ENCODE results near the gene KCNC1. TPM values are rescaled to one million over a fixed set of nuclear protein-coding genes. Genes with fewer than 3 reads are reported as not detected.

The KCNC1 gene
- polyA plus RNA-seq, 2 of the 4 experiments (the other 2 are of a cell fraction) = 0.08 TPM; not detected in 1

DNA sequence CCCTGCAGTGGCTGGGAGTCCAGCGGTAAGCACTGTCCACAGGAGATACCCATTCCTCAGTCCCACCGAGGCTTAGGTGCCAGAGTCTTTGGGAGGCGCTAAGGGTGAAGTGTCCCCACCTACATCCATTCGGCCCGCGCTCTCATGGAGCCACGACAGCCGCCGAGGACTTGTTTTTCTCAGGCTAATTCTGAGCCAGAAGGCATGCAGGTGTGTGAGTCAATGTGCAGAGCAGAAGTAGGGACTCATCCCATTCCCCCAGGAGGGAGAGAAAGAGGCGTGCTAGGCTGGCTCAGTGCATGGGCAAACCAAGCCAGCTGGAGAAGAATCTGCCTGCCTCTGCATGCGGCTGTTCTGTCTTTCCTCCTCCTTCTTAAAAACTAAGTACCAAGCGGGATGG, 46.6 kb downstream of the KCNC1 start (continued):
- TF ChIP-seq, protein P1, sequence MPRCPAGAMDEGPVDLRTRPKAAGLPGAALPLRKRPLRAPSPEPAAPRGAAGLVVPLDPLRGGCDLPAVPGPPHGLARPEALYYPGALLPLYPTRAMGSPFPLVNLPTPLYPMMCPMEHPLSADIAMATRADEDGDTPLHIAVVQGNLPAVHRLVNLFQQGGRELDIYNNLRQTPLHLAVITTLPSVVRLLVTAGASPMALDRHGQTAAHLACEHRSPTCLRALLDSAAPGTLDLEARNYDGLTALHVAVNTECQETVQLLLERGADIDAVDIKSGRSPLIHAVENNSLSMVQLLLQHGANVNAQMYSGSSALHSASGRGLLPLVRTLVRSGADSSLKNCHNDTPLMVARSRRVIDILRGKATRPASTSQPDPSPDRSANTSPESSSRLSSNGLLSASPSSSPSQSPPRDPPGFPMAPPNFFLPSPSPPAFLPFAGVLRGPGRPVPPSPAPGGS (IDR thresholded peaks at IDR 0.05) = no peak
- no peak for TF ChIP-seq RCOR1 (IDR thresholded peaks at IDR 0.05; ENCODE audit: low read depth, low read length)
- TF ChIP-seq TFCP2L1 (CRISPR knock-in tag; IDR thresholded peaks at IDR 0.05) = no peak
- TF ChIP-seq, protein P2, sequence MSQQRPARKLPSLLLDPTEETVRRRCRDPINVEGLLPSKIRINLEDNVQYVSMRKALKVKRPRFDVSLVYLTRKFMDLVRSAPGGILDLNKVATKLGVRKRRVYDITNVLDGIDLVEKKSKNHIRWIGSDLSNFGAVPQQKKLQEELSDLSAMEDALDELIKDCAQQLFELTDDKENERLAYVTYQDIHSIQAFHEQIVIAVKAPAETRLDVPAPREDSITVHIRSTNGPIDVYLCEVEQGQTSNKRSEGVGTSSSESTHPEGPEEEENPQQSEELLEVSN (IDR thresholded peaks at IDR 0.05; ENCODE audit: borderline replicate concordance, low read depth) = no peak
- TF ChIP-seq POLR2AphosphoS2 (conservative IDR thresholded peaks at IDR 0.05; ENCODE audit: low read length) = no peak
- TF ChIP-seq MAZ (IDR thresholded peaks at IDR 0.05; ENCODE audit: borderline replicate concordance, low read depth, low read length) = no peak

DNA sequence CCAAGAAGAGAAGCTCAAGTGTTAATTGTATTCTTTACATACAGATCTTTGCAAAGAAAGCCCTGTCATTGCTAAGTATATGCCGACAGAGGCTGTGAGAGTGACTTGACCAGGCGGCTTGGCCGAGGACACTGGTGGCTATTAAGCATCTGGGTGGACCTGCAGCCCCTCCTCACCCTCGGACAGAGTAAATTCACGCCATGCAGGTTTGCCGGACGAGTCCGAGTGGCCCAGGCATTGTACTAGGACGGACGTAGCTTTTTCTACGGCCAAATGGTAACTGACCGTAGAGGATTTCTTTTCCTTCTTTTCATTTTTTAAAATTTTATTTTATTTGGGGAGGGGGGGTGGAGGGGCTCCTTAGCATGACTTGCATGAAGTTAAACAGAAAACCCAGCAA, 47.0 kb downstream of the KCNC1 start:
- H3K4me3 ChIP-seq = no peak overlapping the region
- no peak for ATAC-seq
- H3K27ac ChIP-seq = no peak overlapping the region
- no peak for DNase-seq (ENCODE audit: low read depth in 1 of 2, low spot score in 1 of 2)
- WGBS (ENCODE audit: missing lambda C conversion rate) = 60% methylated on average over 12 of the region's 12 CpGs
- H3K9me3 ChIP-seq = no peaks in the 10 kb centered on the region
- no peak overlapping the region for H3K4me2 ChIP-seq
- POLR2A ChIA-PET = no interaction called here
- FAIRE-seq = no peak
- no peaks in the 10 kb centered on the region for H3K4me1 ChIP-seq
- no peak for TF ChIP-seq RNF2 (IDR thresholded peaks at IDR 0.05; ENCODE audit: borderline replicate concordance, low read depth)
- no peak for TF ChIP-seq ESRRA (IDR thresholded peaks at IDR 0.05; ENCODE audit: borderline replicate concordance, low read length)
- no peak for TF ChIP-seq FOXS1 (CRISPR knock-in tag; IDR thresholded peaks at IDR 0.05)
- TF ChIP-seq ZFP36 (IDR thresholded peaks at IDR 0.05; ENCODE audit: borderline replicate concordance, partially characterized antibody) = no peak
- no peak for TF ChIP-seq POLR2A (IDR thresholded peaks at IDR 0.05; ENCODE audit: low read length)
- TF ChIP-seq RCOR1 (IDR thresholded peaks at IDR 0.05; ENCODE audit: low read depth, low read length) = no peak
- no peak for TF ChIP-seq PHF8 (IDR thresholded peaks at IDR 0.05; ENCODE audit: borderline replicate concordance, low read depth)
- TF ChIP-seq NFE2L2 (conservative IDR thresholded peaks at IDR 0.05; ENCODE audit: low read length) = no peak
- CTCF ChIA-PET = no interaction called here

DNA sequence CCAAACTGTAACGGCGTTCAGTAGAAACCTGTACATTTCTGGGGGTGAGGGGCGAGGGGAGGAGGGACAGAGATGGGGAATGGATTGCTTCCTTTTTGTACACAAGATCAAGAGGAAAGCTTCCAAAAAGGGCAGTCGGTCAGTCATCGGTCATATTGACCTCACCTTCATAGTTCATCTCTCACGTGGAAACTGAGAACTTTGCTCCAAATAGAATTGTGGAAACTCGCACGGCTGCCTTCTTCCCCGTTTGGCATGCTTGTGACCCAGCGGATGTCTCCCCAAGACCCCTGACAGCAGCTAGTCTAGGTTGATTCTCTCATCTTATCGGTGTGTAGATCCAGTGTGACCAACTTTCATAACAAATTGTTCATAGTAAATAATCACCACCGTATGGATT, 47.6 kb downstream of the KCNC1 start:
- WGBS (ENCODE audit: missing lambda C conversion rate) = 62% methylated on average over 12 of the region's 12 CpGs
- DNase-seq (ENCODE audit: low read depth in 1 of 2, low spot score in 1 of 2) (no peak), ATAC-seq (no peak), FAIRE-seq (no peak)
- H3K4me3 ChIP-seq = no peak overlapping the region
- H3K27ac ChIP-seq = no peak overlapping the region
- CTCF ChIA-PET = no interaction called here
- POLR2A ChIA-PET = no interaction called here
- H3K4me2 ChIP-seq = no peak overlapping the region
- TF ChIP-seq FOXS1 (CRISPR knock-in tag; IDR thresholded peaks at IDR 0.05) (no peak), EHF (CRISPR knock-in tag; IDR thresholded peaks at IDR 0.05) (no peak)
- H3K9me3 ChIP-seq = no peaks in the 10 kb centered on the region
- no peaks in the 10 kb centered on the region for H3K4me1 ChIP-seq

DNA sequence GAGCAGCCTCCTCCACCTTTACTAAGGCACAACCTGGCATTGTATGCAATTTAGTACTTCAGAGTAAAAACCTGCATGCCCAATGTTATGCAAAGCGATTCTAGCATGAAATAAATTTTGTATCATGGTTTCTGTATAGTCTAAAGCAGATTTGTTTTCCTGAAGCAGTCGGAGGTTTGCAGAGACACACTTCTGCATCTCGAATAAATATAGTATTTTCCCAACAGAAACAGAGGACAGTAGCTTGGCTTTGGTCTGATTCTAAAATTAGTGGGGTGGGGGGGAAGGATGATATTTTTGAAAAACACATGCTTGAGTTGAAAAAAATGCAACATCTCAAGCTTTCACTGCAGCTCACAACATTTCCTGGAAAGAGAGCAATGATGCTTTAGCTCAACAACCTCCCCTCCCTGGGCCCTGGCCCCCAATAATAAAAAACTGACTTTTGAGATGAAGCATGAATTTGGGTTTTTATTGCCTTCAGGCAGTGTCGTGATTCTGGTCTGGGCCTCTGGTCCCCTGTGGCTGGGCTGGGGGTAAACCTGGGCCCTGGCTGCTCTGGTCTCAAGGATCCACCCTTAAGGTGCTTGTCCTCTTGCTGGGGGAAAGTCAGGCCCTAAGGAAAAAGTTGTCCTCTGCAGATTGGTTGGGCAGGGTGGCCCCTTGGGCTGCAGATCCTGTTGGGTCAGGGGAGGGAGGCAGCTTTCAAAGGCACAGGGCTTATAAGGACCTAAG, 48.2 kb downstream of the KCNC1 start:
- no peak for TF ChIP-seq BHLHE40 (IDR thresholded peaks at IDR 0.05; ENCODE audit: low read depth, low read length)
- ChIA-PET POLR2A (no interaction called here), CTCF (interaction anchor here (1.7 kb wide), 1 partner anchor 23 kb away, joined by 4 read pairs; no protein-coding TSS in a partner anchor)
- Histone ChIP-seq H3K4me1 (no peaks in the 10 kb centered on the region), H3K4me2 (no peak overlapping the region), H3K9me3 (no peaks in the 10 kb centered on the region), H3K4me3 (no peak overlapping the region), H3K27ac (no peak overlapping the region)
- DNase-seq (ENCODE audit: low read depth in 1 of 2, low spot score in 1 of 2) (no peak), FAIRE-seq (no peak), ATAC-seq (no peak)
- WGBS (ENCODE audit: missing lambda C conversion rate) = 45% methylated on average over 4 of the region's 4 CpGs

DNA sequence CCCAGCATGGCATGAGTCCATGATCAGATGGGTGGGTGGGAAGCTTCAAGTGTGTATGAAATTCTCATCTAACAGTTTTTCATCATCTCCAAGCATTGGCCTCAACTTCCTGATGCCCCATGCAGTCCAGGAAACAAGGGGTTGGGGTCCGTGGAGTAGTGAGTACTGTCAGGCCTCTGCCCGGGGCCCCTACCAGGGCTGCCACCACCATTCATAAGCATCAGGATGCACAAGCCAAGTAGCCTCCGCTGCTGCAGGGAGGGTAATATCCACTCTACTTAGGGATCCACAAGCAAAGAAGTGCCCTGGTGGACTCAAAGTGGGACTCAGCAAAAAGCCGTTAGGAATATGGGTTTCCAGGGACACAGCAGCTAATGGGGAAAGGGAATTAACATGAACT, 49.3 kb downstream of the KCNC1 start:
- Histone ChIP-seq H3K9me3 (no peaks in the 10 kb centered on the region), H3K4me3 (no peak overlapping the region), H3K4me2 (no peak overlapping the region), H3K27ac (no peak overlapping the region), H3K4me1 (no peaks in the 10 kb centered on the region)
- ATAC-seq (no peak), DNase-seq (ENCODE audit: low read depth in 1 of 2, low spot score in 1 of 2) (no peak), FAIRE-seq (no peak)
- POLR2A ChIA-PET = no interaction called here
- WGBS (ENCODE audit: missing lambda C conversion rate) = 66% methylated on average over 4 of the region's 4 CpGs
- CTCF ChIA-PET = interaction anchor here (1.0 to 1.7 kb wide), 4 partner anchors 24 to 147 kb away, joined by 3 to 4 read pairs (median 4); no protein-coding TSS in a partner anchor
- TF ChIP-seq EHF (CRISPR knock-in tag; IDR thresholded peaks at IDR 0.05) (no peak), HOXA7 (CRISPR knock-in tag; IDR thresholded peaks at IDR 0.05) (no peak), NPAS2 (CRISPR knock-in tag; IDR thresholded peaks at IDR 0.05; ENCODE audit: borderline replicate concordance) (no peak), KDM5A (IDR thresholded peaks at IDR 0.05) (no peak), CBX2 (IDR thresholded peaks at IDR 0.05; ENCODE audit: borderline replicate concordance, low read depth) (no peak), JUNB (IDR thresholded peaks at IDR 0.05) (no peak), RNF2 (IDR thresholded peaks at IDR 0.05; ENCODE audit: borderline replicate concordance, low read depth) (no peak), HEYL (CRISPR knock-in tag; IDR thresholded peaks at IDR 0.05) (no peak)
- TF ChIP-seq, protein P3, sequence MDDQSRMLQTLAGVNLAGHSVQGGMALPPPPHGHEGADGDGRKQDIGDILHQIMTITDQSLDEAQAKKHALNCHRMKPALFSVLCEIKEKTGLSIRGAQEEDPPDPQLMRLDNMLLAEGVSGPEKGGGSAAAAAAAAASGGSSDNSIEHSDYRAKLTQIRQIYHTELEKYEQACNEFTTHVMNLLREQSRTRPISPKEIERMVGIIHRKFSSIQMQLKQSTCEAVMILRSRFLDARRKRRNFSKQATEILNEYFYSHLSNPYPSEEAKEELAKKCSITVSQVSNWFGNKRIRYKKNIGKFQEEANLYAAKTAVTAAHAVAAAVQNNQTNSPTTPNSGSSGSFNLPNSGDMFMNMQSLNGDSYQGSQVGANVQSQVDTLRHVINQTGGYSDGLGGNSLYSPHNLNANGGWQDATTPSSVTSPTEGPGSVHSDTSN (IDR thresholded peaks at IDR 0.05) = no peak
- TF ChIP-seq, protein P4, sequence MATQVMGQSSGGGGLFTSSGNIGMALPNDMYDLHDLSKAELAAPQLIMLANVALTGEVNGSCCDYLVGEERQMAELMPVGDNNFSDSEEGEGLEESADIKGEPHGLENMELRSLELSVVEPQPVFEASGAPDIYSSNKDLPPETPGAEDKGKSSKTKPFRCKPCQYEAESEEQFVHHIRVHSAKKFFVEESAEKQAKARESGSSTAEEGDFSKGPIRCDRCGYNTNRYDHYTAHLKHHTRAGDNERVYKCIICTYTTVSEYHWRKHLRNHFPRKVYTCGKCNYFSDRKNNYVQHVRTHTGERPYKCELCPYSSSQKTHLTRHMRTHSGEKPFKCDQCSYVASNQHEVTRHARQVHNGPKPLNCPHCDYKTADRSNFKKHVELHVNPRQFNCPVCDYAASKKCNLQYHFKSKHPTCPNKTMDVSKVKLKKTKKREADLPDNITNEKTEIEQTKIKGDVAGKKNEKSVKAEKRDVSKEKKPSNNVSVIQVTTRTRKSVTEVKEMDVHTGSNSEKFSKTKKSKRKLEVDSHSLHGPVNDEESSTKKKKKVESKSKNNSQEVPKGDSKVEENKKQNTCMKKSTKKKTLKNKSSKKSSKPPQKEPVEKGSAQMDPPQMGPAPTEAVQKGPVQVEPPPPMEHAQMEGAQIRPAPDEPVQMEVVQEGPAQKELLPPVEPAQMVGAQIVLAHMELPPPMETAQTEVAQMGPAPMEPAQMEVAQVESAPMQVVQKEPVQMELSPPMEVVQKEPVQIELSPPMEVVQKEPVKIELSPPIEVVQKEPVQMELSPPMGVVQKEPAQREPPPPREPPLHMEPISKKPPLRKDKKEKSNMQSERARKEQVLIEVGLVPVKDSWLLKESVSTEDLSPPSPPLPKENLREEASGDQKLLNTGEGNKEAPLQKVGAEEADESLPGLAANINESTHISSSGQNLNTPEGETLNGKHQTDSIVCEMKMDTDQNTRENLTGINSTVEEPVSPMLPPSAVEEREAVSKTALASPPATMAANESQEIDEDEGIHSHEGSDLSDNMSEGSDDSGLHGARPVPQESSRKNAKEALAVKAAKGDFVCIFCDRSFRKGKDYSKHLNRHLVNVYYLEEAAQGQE (IDR thresholded peaks at IDR 0.05) = no peak

Measured in A549 (cell line).